SU-DHL-6 (cell line): ENCODE data around the gene DNAH7.
"Not testable (repeated sequence)": the region's sequence is repeated elsewhere in the genome, so short reads cannot be mapped to it uniquely, and the experiment has no call there.

Experiments
- H2AFZ ChIP-seq: fragments of 200-600 bp; sonication (generic); 2 replicates; pipeline ENCODE4 v1.6.1; 2014; ENCODE audit warnings: low read depth, mild to moderate bottlenecking, moderate library complexity, mixed read lengths, antibody characterized with exemption, low read length; ENCODE audit not compliant: severe bottlenecking
- H3F3A ChIP-seq: fragments of 200-600 bp; shearing (Covaris generic); 2 replicates; pipeline ENCODE4 v1.6.0; 2016; ENCODE audit warnings: antibody characterized with exemption, mild to moderate bottlenecking; ENCODE audit not compliant: insufficient read depth
- H3K27ac ChIP-seq: fragments of 200-600 bp; sonication (generic); 2 replicates; pipeline ENCODE4 v1.5.1; 2016; ENCODE audit warnings: low read depth, mild to moderate bottlenecking, low read length, moderate library complexity, mixed read lengths
- H3K27me3 ChIP-seq: fragments of 200-600 bp; sonication (generic), shearing (Covaris generic); 2 replicates; pipeline ENCODE4 v1.6.0; 2014; ENCODE audit warnings: mild to moderate bottlenecking, low read length
- H3K36me3 ChIP-seq: fragments of 200-600 bp; sonication (generic); 2 replicates; pipeline ENCODE4 v1.6.1; 2014; ENCODE audit warnings: mild to moderate bottlenecking, low read length, mixed read lengths
- H3K4me2 ChIP-seq: fragments of 300-600, 200-600 bp; shearing (Covaris generic), sonication (generic); 2 replicates; pipeline ENCODE4 v1.6.0; 2014; ENCODE audit warnings: low read length, low read depth, mild to moderate bottlenecking; ENCODE audit not compliant: poor library complexity, severe bottlenecking
- H3K4me3 ChIP-seq: fragments of 200-600 bp; sonication (generic); 2 replicates; pipeline ENCODE4 v1.5.1; 2014; ENCODE audit warnings: antibody characterized with exemption, low read length, mild to moderate bottlenecking, mixed read lengths; ENCODE audit not compliant: insufficient read depth, poor library complexity, severe bottlenecking
- H3K79me2 ChIP-seq: fragments of 200-600 bp; sonication (generic); 2 replicates; pipeline ENCODE4 v1.6.1; 2014; ENCODE audit warnings: mild to moderate bottlenecking, low read length, moderate library complexity; ENCODE audit not compliant: insufficient read depth
- H3K9ac ChIP-seq: fragments of 200-600 bp; sonication (generic); 2 replicates; pipeline ENCODE4 v1.7.0; 2014; ENCODE audit warnings: mild to moderate bottlenecking, low read length
- H3K9me2 ChIP-seq: fragments of 200-600 bp; sonication (generic); replicated peaks from 2 replicates; pipeline ENCODE4 v1.6.1; 2014; ENCODE audit warnings: low read length; ENCODE audit not compliant: insufficient read depth
- H3K9me3 ChIP-seq: fragments of 200-600 bp; sonication (generic); 2 replicates; pipeline ENCODE4 v1.6.1; 2014; ENCODE audit warnings: low read length, mixed read lengths; ENCODE audit not compliant: insufficient read depth
- H4K20me1 ChIP-seq: fragments of 200-600 bp; sonication (generic); 2 replicates; pipeline ENCODE4 v1.6.1; 2014; ENCODE audit warnings: low read depth, mild to moderate bottlenecking, antibody characterized with exemption, low read length, moderate library complexity, mixed read lengths
- CTCF ChIP-seq: fragments of 200-600 bp; sonication (generic); IDR thresholded peaks from one replicate; pipeline ENCODE4 v1.5.1; 2017; ENCODE audit warnings: antibody characterized with exemption, mild to moderate bottlenecking, low read length, moderate library complexity; ENCODE audit not compliant: insufficient read depth, poor library complexity, severe bottlenecking
- EZH2phosphoT487 ChIP-seq: fragments of 200-600 bp; sonication (generic), shearing (Covaris generic); conservative IDR thresholded peaks from 2 replicates; pipeline ENCODE4 v1.6.1; 2018; ENCODE audit warnings: mild to moderate bottlenecking, antibody characterized with exemption, low read length, moderate library complexity, mixed read lengths

Gene DNAH7

DNA sequence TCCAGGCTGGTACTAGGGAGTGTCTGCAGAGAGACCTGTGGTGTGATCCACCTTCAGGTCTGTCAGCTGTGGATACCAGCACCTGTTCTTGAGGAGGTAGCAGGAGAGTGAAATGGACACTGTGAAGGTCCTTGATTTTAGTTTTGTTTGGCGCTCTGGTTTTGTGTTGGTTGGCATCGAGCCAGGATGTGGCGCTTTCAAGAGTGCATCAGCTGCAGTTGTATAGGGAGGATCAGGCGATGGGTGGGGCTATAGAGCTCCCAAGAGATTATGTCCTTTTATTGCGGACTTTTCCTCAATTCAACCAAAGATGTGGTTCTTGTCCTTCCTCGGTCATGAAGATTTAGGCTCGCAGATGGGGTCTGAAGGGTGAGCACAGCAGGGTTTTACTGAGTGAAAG, 374.1 kb downstream of the DNAH7 start:
- H3K27me3 ChIP-seq = no peaks in the 10 kb centered on the region
- H3K9me3 ChIP-seq = no peaks in the 10 kb centered on the region
- no peak overlapping the region for H3K27ac ChIP-seq
- no peaks in the 10 kb centered on the region for H4K20me1 ChIP-seq
- no peak overlapping the region for H3K9ac ChIP-seq
- H3F3A ChIP-seq = no peaks in the 10 kb centered on the region
- no peaks in the 10 kb centered on the region; the same call in 1 of the 2 replicates for H3K79me2 ChIP-seq
- no peaks in the 10 kb centered on the region for H3K9me2 ChIP-seq
- H3K4me2 ChIP-seq = no peak overlapping the region
- H3K36me3 ChIP-seq = no peaks in the 10 kb centered on the region
- no peak overlapping the region for H3K4me3 ChIP-seq
- TF ChIP-seq EZH2phosphoT487 (no peak), CTCF (no peak)
- no peak overlapping the region for H2AFZ ChIP-seq

GRCh38 chr2:195692531-195692930, 376.1 kb downstream of the DNAH7 start:
- H3K9ac ChIP-seq, H2AFZ ChIP-seq, H3K27me3 ChIP-seq, H3F3A ChIP-seq, H3K36me3 ChIP-seq, H3K4me3 ChIP-seq, H4K20me1 ChIP-seq, H3K9me3 ChIP-seq, H3K9me2 ChIP-seq, H3K27ac ChIP-seq, H3K79me2 ChIP-seq, H3K4me2 ChIP-seq: not testable (repeated sequence)
